ENCODE measurements around the gene GCNA. TPM values are rescaled to one million over a fixed set of nuclear protein-coding genes. Genes with fewer than 3 reads are reported as not detected.
"Not testable (repeated sequence)": the region's sequence is repeated elsewhere in the genome, so short reads cannot be mapped to it uniquely, and the experiment has no call there.

The GCNA gene
- polyA plus RNA-seq, 3 donors, result 2.1 to 4.0 (median 3.1) TPM

GRCh38 chrX:71640002-71640401 lies 61.8 kb downstream of the GCNA start:
- DNase-seq, result no peak

DNA sequence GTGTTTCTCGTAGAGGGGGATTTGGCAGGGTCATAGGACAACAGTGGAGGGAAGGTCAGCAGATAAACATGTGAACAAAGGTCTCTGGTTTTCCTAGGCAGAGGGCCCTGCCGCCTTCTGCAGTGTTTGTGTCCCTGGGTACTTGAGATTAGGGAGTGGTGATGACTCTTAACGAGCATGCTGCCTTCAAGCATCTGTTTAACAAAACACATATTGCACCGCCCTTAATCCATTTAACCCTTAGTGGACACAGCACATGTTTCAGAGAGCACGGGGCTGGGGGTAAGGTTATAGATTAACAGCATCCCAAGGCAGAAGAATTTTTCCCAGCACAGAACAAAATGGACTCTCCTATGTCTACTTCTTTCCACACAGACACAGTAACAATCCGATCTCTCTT lies 66.2 kb downstream of the GCNA start:
- not testable (repeated sequence) for DNase-seq

- DNase-seq, result no peak
These were observed 72.2 kb downstream of the GCNA start for GRCh38 chrX:71650333-71650969.

GRCh38 chrX:71652405-71652804 lies 74.2 kb downstream of the GCNA start:
- DNase-seq, result peak; percentile 42

GRCh38 chrX:71653344-71653743 lies 75.1 kb downstream of the GCNA start:
- no peak for DNase-seq

- DNase-seq, result no peak
These were observed 79.0 kb downstream of the GCNA start for GRCh38 chrX:71657267-71657666.

GRCh38 chrX:71659342-71659741 lies 81.1 kb downstream of the GCNA start:
- no peak for DNase-seq

GRCh38 chrX:71659959-71660358 lies 81.7 kb downstream of the GCNA start:
- DNase-seq, result no peak

GRCh38 chrX:71660562-71661416 lies 82.6 kb downstream of the GCNA start:
- DNase-seq, result no peak

DNA sequence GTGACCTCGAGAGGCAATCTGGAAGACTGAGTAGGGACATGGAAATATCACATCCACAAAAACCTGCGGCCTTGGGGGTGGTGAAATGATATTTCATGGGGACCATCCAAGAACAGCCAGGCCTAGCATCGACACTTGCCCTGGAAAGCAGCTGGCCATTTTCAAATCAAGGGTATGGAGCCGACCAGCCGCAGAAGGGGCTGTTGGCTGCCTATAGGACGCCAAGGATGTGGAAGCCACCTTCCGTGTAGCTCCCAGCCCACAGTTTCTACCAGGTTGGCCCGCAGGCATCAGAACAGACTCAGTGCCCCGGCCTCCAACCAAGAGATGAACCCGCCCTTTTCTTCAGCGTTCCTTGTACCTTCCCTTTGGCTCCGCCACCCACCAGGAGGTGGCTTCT lies 83.7 kb downstream of the GCNA start:
- no peak for DNase-seq

DNA sequence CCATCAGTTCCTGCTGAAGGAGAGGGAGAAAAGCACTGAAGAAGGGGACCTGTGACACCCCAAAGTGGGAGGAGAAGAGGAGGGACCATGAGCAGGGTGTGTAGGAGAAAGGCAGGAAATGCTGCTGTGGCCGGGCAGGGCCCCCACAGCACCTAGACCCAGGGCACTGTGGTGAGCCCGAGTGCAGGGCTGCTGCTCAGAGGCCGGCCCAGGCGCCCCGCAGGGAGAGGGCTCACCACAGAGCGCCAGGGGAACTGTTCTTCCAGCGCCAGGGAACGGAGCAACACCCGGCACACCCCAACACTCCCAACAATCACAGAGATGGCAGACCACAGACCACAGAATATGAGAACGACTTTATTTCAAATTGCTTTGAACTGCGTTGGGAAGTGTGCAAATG lies 84.4 kb downstream of the GCNA start:
- DNase-seq, result not testable (repeated sequence)

Other genes with a start within 250 kb of the GCNA start
- 10 to 100 TPM; 37.9 to 60.0 (median 44.8) TPM for gene TAF1, start 212.1 kb upstream of the GCNA start, polyA plus RNA-seq (ENCODE audit: insufficient read length in 3 of 3)
- 100 to 1,000 TPM; 191 to 318 (median 291) TPM for gene OGT, start 45.3 kb upstream of the GCNA start, polyA plus RNA-seq (ENCODE audit: insufficient read length in 3 of 3)
- under 1 TPM in 2 of 3 donors, not detected in 1; 0.10 to 0.27 TPM for gene CXCR3, start 40.1 kb downstream of the GCNA start, polyA plus RNA-seq (ENCODE audit: insufficient read length in 3 of 3)
- gene CXorf49, start 139.8 kb downstream of the GCNA start, polyA plus RNA-seq (ENCODE audit: insufficient read length in 3 of 3), result not detected
- not detected for gene CXorf49B, start 184.9 kb downstream of the GCNA start, polyA plus RNA-seq (ENCODE audit: insufficient read length in 3 of 3)

Measured in renal pelvis (tissue), 4 donors.